DMS79 (cell line): Measurements from ENCODE around the gene RAET1E.
"Not testable (repeated sequence)": the region's sequence is repeated elsewhere in the genome, so short reads cannot be mapped to it uniquely, and the experiment has no call there.

Experiments used
- DNase-seq: peaks from one replicate; lab custom pipeline; 2025; lab: John Stamatoyannopoulos, UW

The RAET1E gene

GRCh38 chr6:149861603-149862423 is 36.1 kb downstream of the RAET1E start:
- no peak for DNase-seq

- DNase-seq: no peak
Measured at GRCh38 chr6:149860834-149861602, 36.9 kb downstream of the RAET1E start.

GRCh38 chr6:149860513-149860833 is 37.4 kb downstream of the RAET1E start:
- DNase-seq: no peak

DNA sequence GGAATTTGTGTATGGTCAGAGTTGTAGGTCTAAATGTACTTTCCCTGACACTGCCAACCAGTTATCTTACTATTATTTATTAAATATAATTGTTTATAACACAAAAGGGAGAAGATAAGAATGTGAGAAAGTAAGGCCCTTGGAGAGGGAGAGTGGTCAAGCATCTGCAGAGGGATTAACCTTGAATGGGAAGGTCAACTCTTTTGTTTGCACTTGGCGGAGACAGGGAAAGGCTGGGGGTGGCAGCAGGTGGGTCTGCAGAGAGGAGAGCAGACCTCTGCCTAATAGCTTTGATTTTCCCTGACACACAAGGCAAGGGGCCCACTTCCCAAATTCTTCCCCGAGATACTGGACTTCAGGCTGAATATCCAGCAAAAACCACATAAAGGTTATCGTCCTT is 38.0 kb downstream of the RAET1E start:
- DNase-seq: no peak

- no peak for DNase-seq
Measured at GRCh38 chr6:149859368-149859767, 38.5 kb downstream of the RAET1E start.

GRCh38 chr6:149857541-149857940 is 40.4 kb downstream of the RAET1E start:
- no peak for DNase-seq

DNA sequence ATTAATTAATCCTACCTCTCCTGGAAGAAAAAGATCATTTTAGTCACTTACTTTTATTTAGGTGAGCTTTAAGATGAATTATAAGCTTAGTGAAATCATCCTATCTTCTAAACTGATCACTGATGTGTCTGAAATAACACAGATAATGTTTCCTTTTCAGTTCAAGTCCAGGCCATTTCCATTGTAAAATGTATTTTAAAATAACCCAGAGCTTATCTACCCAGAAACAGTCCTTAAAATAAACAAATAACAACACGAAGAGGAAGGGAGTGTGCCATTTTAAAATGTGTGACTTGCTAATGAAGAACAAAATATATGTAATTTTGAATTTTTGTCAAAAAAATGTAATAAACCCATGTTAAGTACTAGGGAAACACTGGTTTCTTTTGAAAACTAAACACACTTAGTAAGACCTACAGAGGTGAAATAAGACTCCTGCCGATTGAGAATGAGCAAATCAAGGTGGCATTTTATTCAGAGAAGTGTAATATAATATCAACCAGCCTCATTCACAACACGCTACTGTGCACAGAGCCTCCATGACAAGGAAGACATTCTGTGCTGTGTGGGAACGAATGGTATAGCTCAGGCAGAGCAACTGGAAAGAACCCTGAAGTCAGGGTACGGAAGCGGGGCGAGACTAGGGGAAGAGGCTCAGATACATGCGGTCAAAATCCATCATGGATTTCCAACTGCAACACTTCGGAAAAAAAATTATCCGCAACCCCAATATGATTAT is 41.5 kb downstream of the RAET1E start:
- no peak for DNase-seq

DNA sequence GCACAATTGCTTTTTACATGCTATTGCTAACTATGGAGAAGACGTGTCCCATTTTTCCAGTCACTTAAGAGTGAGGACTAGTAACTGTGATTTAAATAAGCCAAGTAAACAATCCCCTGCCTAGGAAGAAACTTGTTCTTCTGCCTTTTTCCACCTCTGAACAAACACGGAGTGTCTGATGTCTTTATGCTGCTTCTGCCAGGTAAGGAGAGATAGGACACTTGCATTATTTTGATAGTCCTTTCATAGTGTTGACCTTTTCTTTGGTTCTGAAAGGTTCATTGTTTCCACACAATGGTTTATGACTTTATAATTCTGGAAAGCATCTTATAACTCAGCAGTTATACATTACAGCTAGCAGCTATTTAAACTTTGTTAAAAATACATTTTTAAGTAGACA is 42.2 kb downstream of the RAET1E start:
- DNase-seq: no peak

GRCh38 chr6:149855040-149855654 is 42.8 kb downstream of the RAET1E start:
- DNase-seq: no peak

GRCh38 chr6:149854532-149854931 is 43.4 kb downstream of the RAET1E start:
- no peak for DNase-seq

DNA sequence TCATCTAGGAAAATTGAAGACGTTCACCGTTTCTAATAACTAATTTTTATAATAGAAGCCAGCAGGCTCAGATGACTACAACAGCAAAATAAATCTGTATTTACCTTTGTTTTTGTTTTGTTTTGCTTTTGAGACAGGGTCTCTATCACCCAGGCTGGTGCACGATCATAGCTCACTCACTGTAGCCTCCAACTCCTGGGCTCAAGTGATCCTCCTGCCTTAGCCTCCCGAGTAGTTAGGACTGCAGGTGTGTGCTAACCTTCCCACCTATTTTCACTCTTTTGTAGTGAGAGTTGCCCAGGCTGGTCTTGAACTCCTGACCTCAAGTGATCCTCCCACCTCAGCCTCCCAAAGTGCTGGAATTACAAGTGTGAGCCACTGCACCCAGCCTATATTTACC is 43.9 kb downstream of the RAET1E start:
- DNase-seq: not testable (repeated sequence)

DNA sequence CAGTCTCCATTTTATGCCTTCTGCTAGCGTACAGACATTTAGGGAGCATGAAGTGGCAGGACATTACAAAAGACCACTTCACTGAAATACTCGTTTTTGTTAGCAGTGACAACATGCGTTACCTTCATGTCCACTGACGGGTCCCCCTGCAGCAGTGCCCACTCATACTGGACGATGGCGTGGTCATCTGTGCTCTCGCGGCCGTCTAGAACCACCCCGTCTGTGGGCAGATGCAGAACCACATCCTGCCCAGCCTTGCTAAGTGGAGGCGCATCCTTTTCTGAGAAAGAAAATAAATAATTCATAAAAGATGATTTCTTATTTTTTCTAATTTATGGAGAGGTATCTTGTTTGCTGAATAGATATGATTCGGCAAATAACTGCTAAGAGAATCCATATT is 45.0 kb downstream of the RAET1E start:
- no peak for DNase-seq

DNA sequence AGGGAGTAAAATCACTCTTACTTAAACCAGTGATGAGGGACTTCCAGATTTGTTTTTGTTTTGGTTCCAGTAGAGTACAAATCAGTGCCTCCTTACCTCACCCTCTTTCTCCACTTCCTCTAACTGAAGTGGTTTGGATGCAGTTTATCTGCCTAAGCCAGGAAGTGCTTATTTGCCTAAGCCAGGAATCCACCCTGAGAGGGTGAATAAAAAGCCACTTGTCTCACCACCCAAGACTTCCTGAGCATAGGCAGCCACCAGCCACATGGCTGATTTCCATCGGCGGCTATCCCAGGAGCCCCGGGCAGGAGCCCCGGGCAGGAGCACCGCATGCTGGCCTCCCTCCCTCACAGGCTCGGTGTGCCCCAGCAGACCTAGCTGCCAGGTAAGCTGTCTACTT is 45.7 kb downstream of the RAET1E start:
- DNase-seq: peak; percentile 93

GRCh38 chr6:149851461-149852110 is 46.3 kb downstream of the RAET1E start:
- no peak for DNase-seq

DNA sequence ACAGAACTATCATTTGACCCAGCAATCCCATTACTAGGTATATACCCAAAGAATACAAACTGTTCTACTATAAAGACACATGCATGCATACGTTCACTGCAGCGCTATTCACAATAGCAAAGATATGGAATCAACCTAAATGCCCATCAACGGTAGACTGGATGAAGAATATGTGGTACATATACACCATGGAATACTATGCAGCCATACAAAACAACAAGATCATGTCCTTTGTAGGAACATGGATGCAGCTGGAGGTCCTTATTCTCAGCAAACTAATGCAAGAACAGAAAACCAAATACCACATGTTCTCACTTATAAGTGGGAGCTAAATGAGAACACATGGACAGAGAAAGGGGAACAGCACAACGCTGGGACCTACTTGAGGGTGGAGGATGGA is 49.6 kb downstream of the RAET1E start:
- DNase-seq: not testable (repeated sequence)
